Suprapubic skin (tissue), 3 donors: ENCODE data around the gene PSMA7.

Experiments used
- EP300 ChIP-seq: sonication (generic); formaldehyde crosslinking; IDR thresholded peaks from one replicate; pipeline ENCODE4 v1.6.1; 2017; ENCODE audit warnings: antibody characterized with exemption
- TF ChIP-seq, protein P1 (sequence below), 2 donors: fragments of 200-600 bp in 1 of 2; fragments of 450-650 bp in 1 of 2; sonication (generic) in 1 of 2; IDR thresholded peaks; one replicate each; pipeline ENCODE4 v1.5.1; 2016 to 2019; ENCODE audit warnings: antibody characterized with exemption in 2 of 2, mild to moderate bottlenecking in 1 of 2, moderate library complexity in 1 of 2

DNA sequence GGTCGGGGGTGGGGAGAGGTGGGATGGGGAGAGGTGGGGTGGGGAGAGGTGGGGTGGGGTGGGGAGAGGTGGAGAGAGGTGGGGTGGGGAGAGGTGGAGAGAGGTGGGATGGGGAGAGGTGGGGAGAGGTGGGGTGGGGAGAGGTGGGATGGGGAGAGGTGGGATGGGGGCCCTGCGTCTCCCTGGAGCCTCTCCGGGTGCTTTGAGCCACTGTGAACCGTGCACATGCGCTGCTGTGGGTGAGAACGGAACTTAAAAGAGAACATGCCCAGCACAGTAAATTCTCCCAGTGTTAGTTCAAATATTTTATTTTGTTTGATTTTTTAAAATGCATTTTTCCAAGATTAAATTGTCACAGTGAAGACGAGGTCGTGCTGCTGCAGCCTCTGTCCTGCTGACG, 17.1 kb upstream of the PSMA7 start:
- TF ChIP-seq, protein P1, sequence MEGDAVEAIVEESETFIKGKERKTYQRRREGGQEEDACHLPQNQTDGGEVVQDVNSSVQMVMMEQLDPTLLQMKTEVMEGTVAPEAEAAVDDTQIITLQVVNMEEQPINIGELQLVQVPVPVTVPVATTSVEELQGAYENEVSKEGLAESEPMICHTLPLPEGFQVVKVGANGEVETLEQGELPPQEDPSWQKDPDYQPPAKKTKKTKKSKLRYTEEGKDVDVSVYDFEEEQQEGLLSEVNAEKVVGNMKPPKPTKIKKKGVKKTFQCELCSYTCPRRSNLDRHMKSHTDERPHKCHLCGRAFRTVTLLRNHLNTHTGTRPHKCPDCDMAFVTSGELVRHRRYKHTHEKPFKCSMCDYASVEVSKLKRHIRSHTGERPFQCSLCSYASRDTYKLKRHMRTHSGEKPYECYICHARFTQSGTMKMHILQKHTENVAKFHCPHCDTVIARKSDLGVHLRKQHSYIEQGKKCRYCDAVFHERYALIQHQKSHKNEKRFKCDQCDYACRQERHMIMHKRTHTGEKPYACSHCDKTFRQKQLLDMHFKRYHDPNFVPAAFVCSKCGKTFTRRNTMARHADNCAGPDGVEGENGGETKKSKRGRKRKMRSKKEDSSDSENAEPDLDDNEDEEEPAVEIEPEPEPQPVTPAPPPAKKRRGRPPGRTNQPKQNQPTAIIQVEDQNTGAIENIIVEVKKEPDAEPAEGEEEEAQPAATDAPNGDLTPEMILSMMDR (IDR thresholded peaks at IDR 0.05) = no peak
- TF ChIP-seq EP300 = no peak
